IMR-90 (cell line): ENCODE measurements around the gene CREBL2.

Experiments used
- CTCF ChIP-seq: conservative IDR thresholded peaks from 2 replicates; pipeline ENCODE4 v1.5.1; 2012; ENCODE audit warnings: mild to moderate bottlenecking, low read depth, low read length, improper control_type of control experiment
- MXI1 ChIP-seq: IDR thresholded peaks from 2 replicates; pipeline ENCODE4 v1.6.1; 2012; ENCODE audit warnings: low read depth, mild to moderate bottlenecking, low read length, moderate library complexity, borderline replicate concordance
- POLR2A ChIP-seq: IDR thresholded peaks from 2 replicates; pipeline ENCODE4 v1.6.1; 2012; ENCODE audit warnings: mild to moderate bottlenecking, low read depth, low read length
- SMC3 ChIP-seq: fragments of 150-350 bp; IDR thresholded peaks from 2 replicates; pipeline ENCODE4 v1.6.1; 2016; ENCODE audit warnings: low read depth, mild to moderate bottlenecking, antibody characterized with exemption, low read length, moderate library complexity
- USF2 ChIP-seq: fragments of 150-350 bp; IDR thresholded peaks from 2 replicates; pipeline ENCODE4 v1.6.1; 2017; ENCODE audit warnings: mild to moderate bottlenecking, antibody characterized with exemption, low read length, low read depth

- TF ChIP-seq CTCF, result no peak
- TF ChIP-seq POLR2A, result no peak
- no peak for TF ChIP-seq MXI1
- no peak for TF ChIP-seq USF2
- TF ChIP-seq SMC3, result no peak
These were observed 20.7 kb upstream of the CREBL2 start for GRCh38 chr12:12590961-12591360.
